ENCODE measurements around the gene TNFRSF19.

GRCh38 chr13:23674795-23675640 is 104.8 kb downstream of the TNFRSF19 start:
- TF ChIP-seq CTCF (IDR thresholded peaks at IDR 0.05), result no peak
- no peak for TF ChIP-seq POLR2A (IDR thresholded peaks at IDR 0.05)

All from testis (tissue), 2 donors.